Activated T-cell treated with anti-CD3 and anti-CD28 coated beads, Interleukin-2, amount 50 U/mL, for 24 hours (primary cell): ENCODE measurements around the gene NKAIN4.
"Not testable (repeated sequence)": the region's sequence is repeated elsewhere in the genome, so short reads cannot be mapped to it uniquely, and the experiment has no call there.

ENCODE experiments used
- DNase-seq: peaks from one replicate; pipeline ENCODE4 v3.0.0-alpha.2; 2020
- H3K27ac Mint-ChIP-seq: 2 replicates; pipeline ENCODE4 v1.8.0; 2020; ENCODE audit warnings: mild to moderate bottlenecking, mixed read lengths
- H3K27me3 Mint-ChIP-seq: 2 replicates; pipeline ENCODE4 v1.8.0; 2020; ENCODE audit warnings: mixed read lengths
- H3K36me3 Mint-ChIP-seq: 2 replicates; pipeline ENCODE4 v1.8.0; 2020; ENCODE audit warnings: low read depth, mixed read lengths
- H3K4me1 Mint-ChIP-seq: 2 replicates; pipeline ENCODE4 v1.8.0; 2020; ENCODE audit warnings: low read depth, mixed read lengths
- H3K4me3 Mint-ChIP-seq: 2 replicates; pipeline ENCODE4 v1.8.0; 2020; ENCODE audit warnings: mild to moderate bottlenecking, moderate library complexity, mixed read lengths
- H3K9me3 Mint-ChIP-seq: 2 replicates; pipeline ENCODE4 v1.8.0; 2020; ENCODE audit warnings: mixed read lengths

Gene NKAIN4

GRCh38 chr20:63259734-63260460 is 5.6 kb upstream of the NKAIN4 start:
- H3K27ac Mint-ChIP-seq = no peak overlapping the region
- peaks cover 63% of the 10 kb centered on the region for H3K27me3 Mint-ChIP-seq
- no peak for DNase-seq
- H3K4me3 Mint-ChIP-seq = no peak overlapping the region
- no peaks in the 10 kb centered on the region for H3K9me3 Mint-ChIP-seq
- H3K36me3 Mint-ChIP-seq = no peaks in the 10 kb centered on the region
- peaks cover 2% of the 10 kb centered on the region for H3K4me1 Mint-ChIP-seq

- Mint-ChIP-seq H3K4me1 (peaks cover 3% of the 10 kb centered on the region), H3K9me3 (no peaks in the 10 kb centered on the region), H3K27me3 (peaks cover 57% of the 10 kb centered on the region), H3K36me3 (no peaks in the 10 kb centered on the region), H3K27ac (no peak overlapping the region), H3K4me3 (no peak overlapping the region)
- DNase-seq = no peak
These were observed 4.5 kb upstream of the NKAIN4 start for GRCh38 chr20:63258781-63259180.

- H3K27ac Mint-ChIP-seq = no peak overlapping the region
- peaks cover 61% of the 10 kb centered on the region for H3K27me3 Mint-ChIP-seq
- H3K36me3 Mint-ChIP-seq = no peaks in the 10 kb centered on the region
- peaks cover 9% of the 10 kb centered on the region for H3K4me1 Mint-ChIP-seq
- H3K4me3 Mint-ChIP-seq = no peak overlapping the region
- no peaks in the 10 kb centered on the region for H3K9me3 Mint-ChIP-seq
- DNase-seq = no peak
These were observed 3.4 kb upstream of the NKAIN4 start for GRCh38 chr20:63257629-63258028.

- no peaks in the 10 kb centered on the region for H3K36me3 Mint-ChIP-seq
- H3K9me3 Mint-ChIP-seq = no peaks in the 10 kb centered on the region
- DNase-seq = no peak
- peaks cover 7% of the 10 kb centered on the region for H3K4me1 Mint-ChIP-seq
- no peak overlapping the region for H3K27ac Mint-ChIP-seq
- H3K4me3 Mint-ChIP-seq = no peak overlapping the region
- peaks cover 62% of the 10 kb centered on the region for H3K27me3 Mint-ChIP-seq
These were observed 2.7 kb upstream of the NKAIN4 start for GRCh38 chr20:63256954-63257353.

- Mint-ChIP-seq H3K9me3 (no peaks in the 10 kb centered on the region), H3K27ac (no peak overlapping the region), H3K36me3 (no peaks in the 10 kb centered on the region), H3K4me1 (peaks cover 7% of the 10 kb centered on the region), H3K27me3 (peaks cover 62% of the 10 kb centered on the region), H3K4me3 (no peak overlapping the region)
- DNase-seq = no peak
These were observed 1.9 kb upstream of the NKAIN4 start for GRCh38 chr20:63255931-63256704.

GRCh38 chr20:63254606-63255384 is 532 bp upstream of the NKAIN4 start:
- H3K4me1 Mint-ChIP-seq = peaks cover 7% of the 10 kb centered on the region
- no peaks in the 10 kb centered on the region for H3K9me3 Mint-ChIP-seq
- H3K27ac Mint-ChIP-seq = no peak overlapping the region
- DNase-seq = no peak
- H3K27me3 Mint-ChIP-seq = peaks cover 70% of the 10 kb centered on the region
- no peak overlapping the region for H3K4me3 Mint-ChIP-seq
- H3K36me3 Mint-ChIP-seq = no peaks in the 10 kb centered on the region

GRCh38 chr20:63253438-63254231 is 628 bp downstream of the NKAIN4 start:
- Mint-ChIP-seq H3K4me3 (no peak overlapping the region), H3K9me3 (no peaks in the 10 kb centered on the region), H3K27ac (no peak overlapping the region), H3K4me1 (peaks cover 7% of the 10 kb centered on the region), H3K27me3 (peaks cover 72% of the 10 kb centered on the region), H3K36me3 (no peaks in the 10 kb centered on the region)
- DNase-seq = no peak

- H3K36me3 Mint-ChIP-seq = no peaks in the 10 kb centered on the region
- H3K4me1 Mint-ChIP-seq = peaks cover 7% of the 10 kb centered on the region
- H3K9me3 Mint-ChIP-seq = no peaks in the 10 kb centered on the region
- DNase-seq = no peak
- no peak overlapping the region for H3K27ac Mint-ChIP-seq
- peaks cover 76% of the 10 kb centered on the region for H3K27me3 Mint-ChIP-seq
- H3K4me3 Mint-ChIP-seq = no peak overlapping the region
These were observed 1.2 kb downstream of the NKAIN4 start for GRCh38 chr20:63253065-63253437.

GRCh38 chr20:63252284-63252711 is 2.0 kb downstream of the NKAIN4 start:
- Mint-ChIP-seq H3K4me3 (no peak overlapping the region), H3K27me3 (peaks cover 77% of the 10 kb centered on the region)

GRCh38 chr20:63251350-63251749 is 2.9 kb downstream of the NKAIN4 start:
- not testable (repeated sequence) for H3K4me1 Mint-ChIP-seq, H3K27ac Mint-ChIP-seq, H3K36me3 Mint-ChIP-seq, DNase-seq, H3K4me3 Mint-ChIP-seq, H3K9me3 Mint-ChIP-seq
- peaks cover 78% of the 10 kb centered on the region for H3K27me3 Mint-ChIP-seq

More at GRCh38 chr20:63252284-63252711, 2.0 kb downstream of the NKAIN4 start:
- Mint-ChIP-seq H3K36me3 (no peaks in the 10 kb centered on the region), H3K9me3 (no peaks in the 10 kb centered on the region), H3K4me1 (peaks cover 7% of the 10 kb centered on the region), H3K27ac (no peak overlapping the region)
- DNase-seq = no peak

GRCh38 chr20:63249891-63250290 is 4.4 kb downstream of the NKAIN4 start:
- Mint-ChIP-seq H3K27ac (no peak overlapping the region), H3K27me3 (peaks cover 72% of the 10 kb centered on the region), H3K4me3 (no peak overlapping the region), H3K9me3 (no peaks in the 10 kb centered on the region), H3K36me3 (no peaks in the 10 kb centered on the region), H3K4me1 (peaks cover 7% of the 10 kb centered on the region)
- DNase-seq = no peak

- Mint-ChIP-seq H3K4me1 (peaks cover 6% of the 10 kb centered on the region), H3K36me3 (no peaks in the 10 kb centered on the region), H3K27ac (no peak overlapping the region), H3K27me3 (peaks cover 68% of the 10 kb centered on the region), H3K4me3 (no peak overlapping the region), H3K9me3 (no peaks in the 10 kb centered on the region)
- no peak for DNase-seq
These were observed 5.2 kb downstream of the NKAIN4 start for GRCh38 chr20:63248835-63249591.

- H3K27me3 Mint-ChIP-seq = peaks cover 60% of the 10 kb centered on the region
- no peaks in the 10 kb centered on the region for H3K9me3 Mint-ChIP-seq
- H3K36me3 Mint-ChIP-seq = no peaks in the 10 kb centered on the region
- H3K4me1 Mint-ChIP-seq = peaks cover 1% of the 10 kb centered on the region
- no peak overlapping the region for H3K27ac Mint-ChIP-seq
- no peak for DNase-seq
- H3K4me3 Mint-ChIP-seq = no peak overlapping the region
These were observed 6.5 kb downstream of the NKAIN4 start for GRCh38 chr20:63247671-63248228.
